T-helper 22 cell (primary cell): Measurements from ENCODE around the gene CRIP1.

Experiments
- DNase-seq: peaks from one replicate; pipeline ENCODE4 v3.0.0-alpha.2; 2020; ENCODE audit warnings: low read depth

Gene CRIP1

DNA sequence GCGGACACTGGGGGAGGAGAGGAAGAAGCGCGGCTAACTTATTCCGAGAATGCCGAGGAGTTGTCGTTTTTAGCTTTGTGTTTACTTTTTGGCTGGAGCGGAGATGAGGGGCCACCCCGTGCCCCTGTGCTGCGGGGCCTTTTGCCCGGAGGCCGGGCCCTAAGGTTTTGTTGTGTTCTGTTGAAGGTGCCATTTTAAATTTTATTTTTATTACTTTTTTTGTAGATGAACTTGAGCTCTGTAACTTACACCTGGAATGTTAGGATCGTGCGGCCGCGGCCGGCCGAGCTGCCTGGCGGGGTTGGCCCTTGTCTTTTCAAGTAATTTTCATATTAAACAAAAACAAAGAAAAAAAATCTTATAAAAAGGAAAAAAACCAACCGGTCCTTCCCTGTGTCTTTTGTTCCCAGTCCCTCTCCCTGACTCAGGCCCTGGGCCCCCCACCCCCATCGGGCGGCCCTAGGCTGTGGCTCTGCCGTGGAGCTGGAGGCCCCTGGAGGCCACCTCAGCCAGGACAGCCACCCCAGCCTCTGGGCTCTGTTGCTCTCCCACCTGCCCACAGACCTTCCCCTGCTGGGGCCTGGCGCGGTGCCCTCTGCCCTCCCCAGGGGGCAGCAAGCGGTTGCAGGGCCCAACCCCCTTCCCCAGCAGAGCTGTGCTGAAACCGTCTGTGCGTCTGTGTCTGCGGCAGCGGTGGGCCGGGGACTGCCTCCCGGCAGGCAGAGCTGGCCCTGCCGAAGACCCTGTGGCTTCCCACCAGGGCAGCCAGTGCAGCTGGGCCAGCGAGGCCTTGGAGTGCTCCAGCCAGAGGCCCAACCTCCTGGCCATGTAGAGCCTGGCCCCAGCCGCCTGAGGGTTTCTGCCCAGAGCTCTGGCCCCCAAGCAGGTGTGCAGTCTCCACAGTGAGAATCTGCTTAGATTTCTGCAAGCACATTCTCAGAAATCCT is 16.1 kb upstream of the CRIP1 start:
- no peak for DNase-seq

DNA sequence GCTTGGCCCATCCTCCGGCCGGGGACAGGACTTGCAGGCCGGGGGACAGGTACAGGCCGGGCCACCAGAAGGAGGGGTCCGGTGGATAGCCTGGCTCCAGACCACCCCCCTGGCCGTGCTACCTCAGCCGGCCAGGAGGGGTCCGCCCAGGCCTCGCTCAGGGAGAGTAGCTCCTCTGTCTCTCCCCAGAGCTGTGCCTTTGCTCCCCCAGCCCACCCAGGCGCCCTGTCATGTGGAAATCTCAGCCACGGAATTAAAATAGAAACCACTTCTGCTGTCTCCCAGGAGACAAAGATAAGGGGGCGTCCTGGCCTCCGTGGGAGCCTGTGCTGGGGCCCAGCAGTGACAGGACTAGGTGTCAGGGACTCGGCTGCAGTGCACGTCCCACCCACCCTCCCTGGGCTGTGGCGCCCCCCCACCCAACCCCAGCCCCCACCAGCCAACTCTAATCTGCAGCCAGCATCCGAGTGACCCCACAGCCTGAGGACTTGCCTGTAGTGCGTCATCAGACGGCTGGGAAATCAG is 15.3 kb upstream of the CRIP1 start:
- no peak for DNase-seq

DNA sequence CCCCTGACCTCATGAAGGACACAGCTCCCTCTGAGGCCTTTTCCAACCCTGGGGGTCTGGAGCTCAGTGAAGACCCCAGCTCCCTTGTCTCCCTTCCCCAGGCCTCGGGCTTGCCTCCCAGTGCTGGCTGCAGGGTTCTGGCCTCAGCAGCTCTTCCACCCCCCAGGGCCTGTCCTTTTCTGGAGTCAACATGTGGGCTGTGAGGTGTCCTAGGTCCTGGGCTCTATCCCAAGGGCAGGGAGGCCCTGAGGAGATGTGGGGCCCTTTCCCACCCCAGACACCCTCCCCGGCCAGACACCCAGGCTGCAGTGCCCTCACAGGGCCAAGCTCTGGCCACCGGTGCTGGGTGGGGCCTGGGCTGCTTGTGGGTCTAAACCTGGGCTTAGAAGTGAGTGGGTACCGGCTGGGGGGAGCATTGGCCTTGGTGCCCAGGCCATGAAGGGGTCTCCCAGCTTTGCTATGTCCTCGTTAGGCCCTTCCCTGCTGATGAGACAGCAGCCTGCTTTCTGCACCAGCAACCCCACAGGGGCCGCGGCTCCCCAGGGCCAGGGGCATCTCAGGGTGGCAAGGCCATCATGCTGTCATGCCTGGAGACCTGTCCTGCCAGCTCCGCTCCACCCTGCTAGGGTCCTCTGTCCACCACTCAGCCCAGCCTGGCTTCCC is 14.7 kb upstream of the CRIP1 start:
- no peak for DNase-seq

DNA sequence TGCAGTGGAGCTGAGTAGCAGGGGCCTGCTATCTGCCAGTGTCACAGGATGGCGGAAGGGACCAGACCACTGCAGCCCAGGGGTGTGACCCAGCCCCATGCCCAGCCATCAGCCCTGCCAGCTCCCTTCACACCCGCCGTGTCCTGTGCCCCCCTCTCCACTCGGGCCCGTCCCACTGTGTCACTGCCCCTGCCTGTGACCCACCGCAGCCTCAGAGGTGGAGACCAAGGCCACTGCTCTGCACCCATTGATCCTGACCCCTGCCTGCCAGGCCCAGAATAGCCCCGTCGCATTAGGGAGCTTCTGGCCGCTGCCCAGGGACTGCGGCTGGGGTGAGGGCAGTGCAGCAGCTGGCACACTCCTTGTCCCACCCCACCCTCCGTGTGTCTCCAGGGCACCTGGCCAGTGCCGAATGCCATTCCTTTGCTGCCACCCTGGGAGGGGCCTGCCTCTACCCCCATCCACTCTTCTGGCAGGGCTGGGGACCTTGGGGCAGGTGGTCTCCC is 14.1 kb upstream of the CRIP1 start:
- no peak for DNase-seq

DNA sequence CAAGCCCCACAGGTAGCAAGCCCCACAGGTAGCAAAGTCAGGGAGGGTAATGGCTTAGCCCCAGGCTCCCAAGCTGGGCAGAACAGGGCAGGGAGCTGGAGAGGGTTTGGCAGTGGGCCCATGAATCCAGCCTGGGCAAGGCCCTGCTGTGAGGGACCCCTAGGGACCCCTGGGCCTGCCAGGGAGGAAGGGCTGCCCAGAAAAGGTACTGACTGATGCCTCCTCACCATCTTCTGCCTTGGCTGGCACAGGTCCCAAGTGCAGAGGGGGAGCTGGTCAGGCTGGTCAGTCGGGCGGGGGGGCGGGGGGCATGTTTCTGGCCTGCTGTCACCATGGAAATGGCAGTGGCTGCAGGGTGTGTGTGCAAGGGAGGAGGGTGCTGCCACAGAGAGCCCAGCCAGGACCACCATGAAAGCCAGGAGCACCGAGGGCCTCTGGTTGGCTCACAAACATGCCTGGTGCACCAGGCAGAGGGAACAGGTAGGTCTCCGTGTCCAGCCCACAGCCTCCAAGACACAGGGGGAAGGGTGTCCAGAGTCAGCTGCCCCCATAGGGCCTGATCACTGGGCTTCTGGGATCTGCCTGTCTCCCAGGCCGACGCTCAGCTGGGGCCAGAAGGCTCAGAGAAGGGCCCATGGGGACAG is 13.5 kb upstream of the CRIP1 start:
- DNase-seq = no peak

DNA sequence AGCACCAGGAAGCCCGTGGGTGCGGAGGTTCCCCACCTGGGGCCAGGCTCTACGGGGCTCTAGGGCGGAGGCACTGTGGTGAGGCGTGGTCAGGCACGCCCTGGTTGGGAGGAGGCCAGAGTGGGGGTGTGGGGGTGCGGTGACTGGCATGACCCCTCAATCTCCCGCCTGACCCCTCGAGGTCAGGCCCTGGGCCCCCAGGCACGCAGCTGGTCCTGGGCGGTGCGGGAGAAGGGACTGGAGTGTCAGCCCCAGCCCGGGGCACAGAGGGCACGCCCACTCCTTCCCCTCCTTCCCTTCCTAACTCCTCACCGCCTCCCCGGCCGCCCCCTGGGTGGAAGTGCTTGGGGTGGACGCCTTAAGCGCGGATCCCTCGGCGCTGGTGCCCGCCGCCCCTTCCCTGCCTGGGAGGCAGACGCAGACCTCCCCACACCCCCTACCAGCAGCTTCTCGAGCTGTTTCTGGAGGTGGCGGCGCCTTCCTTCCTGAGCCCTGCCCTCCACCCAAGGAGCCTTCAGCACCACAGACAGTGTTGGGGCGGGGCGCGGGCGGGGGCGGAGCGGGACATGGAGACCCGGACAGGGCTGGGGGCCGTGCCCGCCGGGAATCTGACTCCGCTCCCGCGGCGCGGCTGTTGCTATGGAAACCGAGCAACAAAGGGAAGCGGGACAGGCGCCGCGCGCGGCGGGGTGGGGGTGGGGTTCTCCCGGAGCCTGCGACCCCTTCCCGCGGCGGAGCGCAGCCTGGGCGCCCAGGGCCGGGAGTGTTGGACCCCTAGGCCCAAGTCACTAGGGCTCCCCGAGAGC is 12.8 kb upstream of the CRIP1 start:
- peak; percentile 84 for DNase-seq

DNA sequence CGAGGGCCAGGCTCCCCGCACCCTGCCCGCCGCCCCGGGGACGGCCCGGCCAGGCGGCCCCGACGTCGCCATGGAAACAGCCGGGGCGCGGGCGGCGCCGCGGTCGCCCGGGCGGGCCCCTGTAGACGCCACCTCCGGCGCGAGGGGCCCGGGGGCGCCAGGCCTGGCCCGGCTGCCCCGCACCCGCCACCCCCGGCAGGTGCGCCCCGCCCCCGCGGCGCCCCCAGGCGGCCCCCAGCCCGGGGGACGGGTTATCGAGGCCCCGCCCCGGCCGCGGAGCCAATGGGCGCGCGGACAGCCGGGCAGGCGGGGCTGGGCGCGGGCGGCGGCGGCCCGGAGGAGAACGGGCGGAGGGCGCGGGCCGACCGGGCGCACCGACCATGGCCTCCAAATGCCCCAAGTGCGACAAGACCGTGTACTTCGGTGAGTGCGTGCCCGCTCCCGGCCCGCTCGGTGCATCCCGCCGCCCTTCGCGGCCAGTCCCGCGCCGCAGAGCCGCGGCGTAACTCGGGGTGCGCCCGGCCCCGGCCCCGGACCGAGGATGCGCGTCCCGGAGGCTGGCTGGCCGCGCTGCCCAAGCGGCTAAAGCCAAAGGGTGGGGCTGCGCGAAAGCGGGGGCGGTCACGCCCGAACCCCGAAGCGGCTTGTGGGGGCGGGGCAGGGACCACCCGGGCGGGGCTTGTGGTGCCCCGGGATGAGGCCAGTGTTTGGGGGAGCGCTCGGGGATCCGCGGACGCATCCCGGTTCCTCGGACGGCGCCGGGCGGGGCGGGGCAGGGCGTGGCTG is 12.0 kb upstream of the CRIP1 start, which contains the start of gene CRIP2:
CRIP2 (plus strand) TSS at position 339 of the 786 bp plus-strand sequence; CDS start at position 381, 42 bp downstream.
- peak; percentile 66 for DNase-seq

DNA sequence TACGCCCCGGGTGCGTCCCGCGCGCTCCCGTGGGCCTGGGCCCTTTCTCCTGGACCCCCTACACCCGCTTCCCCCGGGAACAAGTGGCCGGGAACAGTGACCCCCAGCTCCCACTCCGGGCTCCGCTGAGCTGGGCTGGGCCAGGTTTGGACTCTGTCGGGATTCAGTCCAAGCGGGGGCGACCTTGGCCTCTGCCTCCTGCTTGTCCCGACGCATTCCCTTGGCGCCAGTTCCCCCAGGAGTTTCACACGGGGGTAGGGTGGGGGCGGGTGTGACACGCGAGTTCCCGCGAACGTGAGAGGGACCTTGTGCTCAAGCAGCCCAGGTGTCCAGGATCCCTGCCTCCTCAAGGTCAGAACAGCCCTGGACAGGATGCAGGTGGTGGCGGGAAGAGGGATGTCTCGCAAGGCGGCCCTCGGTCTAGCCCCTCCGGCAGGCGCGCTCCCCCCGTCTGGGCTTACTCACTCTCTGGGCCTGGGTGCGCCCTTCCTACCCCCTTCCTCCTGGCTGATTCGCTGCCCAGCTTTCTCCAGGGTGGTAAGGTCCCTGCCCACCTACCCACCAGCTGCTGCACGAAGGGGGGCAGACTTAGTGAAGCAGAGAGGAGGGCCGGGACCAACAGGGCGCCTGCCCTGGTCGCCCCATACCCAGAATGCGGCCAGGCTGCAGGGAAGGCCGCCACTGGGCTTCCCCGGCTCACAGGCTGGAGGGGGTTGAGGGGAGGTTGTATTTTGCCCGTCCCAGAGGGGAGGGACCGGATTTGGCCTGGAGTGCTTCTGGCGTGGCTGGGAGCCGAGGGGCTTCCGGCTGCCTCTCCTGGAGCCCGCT is 11.2 kb upstream of the CRIP1 start:
- DNase-seq = no peak

DNA sequence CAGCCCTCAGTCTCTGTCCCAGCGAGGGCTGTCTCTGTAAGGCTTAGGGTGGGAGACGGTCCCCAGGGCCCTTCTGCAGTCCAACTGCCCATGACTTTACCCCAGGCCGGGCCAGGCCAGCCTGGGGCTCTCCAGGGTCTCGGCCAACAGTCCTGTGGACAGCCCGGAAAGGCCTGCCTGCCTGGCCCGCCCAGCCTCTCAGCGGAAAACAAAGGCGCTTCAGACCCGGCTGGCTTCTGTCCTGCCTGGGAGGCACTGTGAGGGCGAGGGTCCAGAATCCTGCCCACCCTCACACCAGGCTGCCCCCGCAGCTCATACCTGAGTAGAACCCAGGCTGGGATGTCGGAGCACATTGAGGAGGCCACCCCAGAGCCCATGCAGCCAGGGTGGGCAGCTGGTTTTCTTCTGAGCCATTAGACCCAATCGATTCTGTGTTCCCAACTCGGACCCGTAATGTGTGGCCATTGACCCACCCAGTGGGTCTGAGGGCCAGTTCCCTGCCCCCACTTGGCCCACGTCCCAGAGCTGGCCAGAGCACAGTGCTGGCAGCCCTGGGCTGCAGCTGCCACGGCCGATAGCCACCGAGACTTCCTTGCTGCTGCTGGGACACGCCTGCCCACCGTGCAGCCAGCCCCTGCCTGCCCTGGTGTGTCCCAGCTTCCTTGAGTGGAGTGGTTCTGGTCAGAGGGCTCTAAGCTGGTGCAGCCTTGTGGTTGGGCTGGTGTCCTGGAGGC is 10.4 kb upstream of the CRIP1 start:
- DNase-seq = no peak

DNA sequence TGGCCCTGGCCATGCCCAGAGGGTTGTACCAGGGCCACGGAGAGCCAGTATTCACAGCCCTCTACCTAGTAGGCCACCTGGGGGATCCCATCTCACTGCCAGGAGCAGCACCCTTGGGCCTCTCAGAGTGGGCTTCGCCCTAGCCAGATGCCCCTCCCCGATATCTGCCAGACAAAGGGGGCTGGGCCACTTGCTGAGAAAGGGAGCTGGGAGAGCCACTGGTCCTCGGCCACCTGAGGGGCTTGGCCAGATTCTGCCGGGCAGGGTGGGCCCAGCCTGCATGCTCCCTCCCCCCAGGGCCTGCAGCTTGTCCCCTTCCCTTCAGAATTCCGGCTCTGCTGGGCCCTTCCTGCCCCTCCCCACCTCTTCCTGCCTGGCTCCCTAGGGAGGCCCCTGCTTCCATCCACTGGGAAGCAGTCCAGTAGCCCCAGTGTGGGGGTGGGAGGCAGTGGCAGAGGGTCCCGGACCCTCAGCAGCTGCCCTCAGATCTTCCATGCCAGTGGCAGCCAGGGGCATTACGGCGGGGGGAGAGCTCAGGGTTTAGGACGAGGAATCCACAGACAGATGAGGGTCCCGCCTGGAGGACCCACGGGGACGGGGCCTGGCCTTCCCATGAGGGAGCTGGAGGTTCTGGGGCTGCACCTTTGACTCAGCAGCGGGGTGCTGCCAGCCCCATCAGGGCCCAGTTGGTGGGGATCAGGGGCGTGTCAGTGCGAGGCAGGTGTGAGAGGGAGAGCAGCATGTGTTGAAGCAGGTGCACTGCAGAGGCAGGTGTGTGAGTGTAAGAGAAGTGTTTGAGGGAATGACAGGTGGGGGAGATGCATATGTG is 9.6 kb upstream of the CRIP1 start:
- no peak for DNase-seq

DNA sequence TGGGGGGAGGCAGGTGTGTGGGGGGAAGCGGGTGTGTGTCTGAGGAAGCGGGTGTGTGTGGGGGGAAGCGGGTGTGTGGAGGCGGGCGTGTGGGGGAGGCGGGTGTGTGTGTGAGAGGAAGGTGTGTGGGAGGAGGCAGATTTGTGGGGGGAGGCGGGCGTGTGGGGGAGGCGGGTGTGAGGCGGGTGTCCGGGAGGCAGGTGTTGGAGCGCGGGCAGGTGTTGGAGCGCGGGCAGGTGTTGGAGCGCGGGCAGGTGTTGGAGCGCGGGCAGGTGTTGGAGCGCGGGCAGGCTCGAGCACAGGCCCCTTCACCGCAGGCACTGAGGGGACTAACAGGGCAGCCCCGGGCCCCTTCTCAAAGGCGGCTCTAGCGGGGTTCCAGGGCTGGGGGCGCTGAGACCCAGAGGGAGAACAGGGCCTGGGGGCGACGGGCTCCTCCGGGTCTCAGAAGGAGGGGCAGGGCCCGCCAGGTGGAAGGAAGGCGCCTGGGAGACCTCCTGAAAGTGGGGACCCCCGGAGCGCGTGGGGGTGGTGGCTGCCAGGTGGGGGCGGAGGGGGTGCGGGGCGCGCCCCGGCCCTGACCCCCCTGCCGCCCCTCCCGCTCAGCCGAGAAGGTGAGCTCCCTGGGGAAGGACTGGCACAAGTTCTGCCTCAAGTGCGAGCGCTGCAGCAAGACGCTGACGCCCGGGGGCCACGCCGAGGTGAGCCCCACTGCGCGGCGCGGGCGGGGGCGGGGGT is 8.9 kb upstream of the CRIP1 start:
- peak; percentile 74 for DNase-seq

DNA sequence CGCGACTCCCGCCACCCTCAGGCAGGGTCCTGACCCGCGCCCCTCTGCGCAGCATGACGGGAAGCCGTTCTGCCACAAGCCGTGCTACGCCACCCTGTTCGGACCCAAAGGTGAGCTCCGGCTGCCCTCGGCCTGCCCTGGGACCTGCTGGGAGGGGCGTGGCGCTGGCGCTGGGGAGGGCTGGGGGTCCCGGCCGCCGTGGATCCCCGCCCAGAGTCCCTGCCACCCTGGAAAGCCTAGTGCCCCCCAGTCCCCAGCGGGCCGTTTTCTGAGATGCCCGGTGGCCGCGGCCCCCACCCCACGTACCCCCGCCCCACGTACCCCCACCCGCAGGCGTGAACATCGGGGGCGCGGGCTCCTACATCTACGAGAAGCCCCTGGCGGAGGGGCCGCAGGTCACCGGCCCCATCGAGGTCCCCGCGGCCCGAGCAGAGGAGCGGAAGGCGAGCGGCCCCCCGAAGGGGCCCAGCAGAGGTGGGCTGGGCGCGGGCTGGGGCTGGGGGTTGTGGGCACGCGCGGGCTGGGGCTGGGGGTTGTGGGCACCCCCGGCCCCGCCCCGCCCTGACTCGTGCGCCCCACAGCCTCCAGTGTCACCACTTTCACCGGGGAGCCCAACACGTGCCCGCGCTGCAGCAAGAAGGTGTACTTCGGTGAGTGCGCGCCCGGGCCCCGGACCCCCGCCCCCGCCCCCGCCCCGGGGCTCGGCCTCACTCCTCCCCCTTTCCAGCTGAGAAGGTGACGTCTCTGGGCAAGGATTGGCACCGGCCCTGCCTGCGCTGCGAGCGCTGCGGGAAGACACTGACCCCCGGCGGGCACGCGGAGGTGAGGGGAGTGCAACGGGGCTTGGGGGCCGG is 8.1 kb upstream of the CRIP1 start:
- peak; percentile 46 for DNase-seq

DNA sequence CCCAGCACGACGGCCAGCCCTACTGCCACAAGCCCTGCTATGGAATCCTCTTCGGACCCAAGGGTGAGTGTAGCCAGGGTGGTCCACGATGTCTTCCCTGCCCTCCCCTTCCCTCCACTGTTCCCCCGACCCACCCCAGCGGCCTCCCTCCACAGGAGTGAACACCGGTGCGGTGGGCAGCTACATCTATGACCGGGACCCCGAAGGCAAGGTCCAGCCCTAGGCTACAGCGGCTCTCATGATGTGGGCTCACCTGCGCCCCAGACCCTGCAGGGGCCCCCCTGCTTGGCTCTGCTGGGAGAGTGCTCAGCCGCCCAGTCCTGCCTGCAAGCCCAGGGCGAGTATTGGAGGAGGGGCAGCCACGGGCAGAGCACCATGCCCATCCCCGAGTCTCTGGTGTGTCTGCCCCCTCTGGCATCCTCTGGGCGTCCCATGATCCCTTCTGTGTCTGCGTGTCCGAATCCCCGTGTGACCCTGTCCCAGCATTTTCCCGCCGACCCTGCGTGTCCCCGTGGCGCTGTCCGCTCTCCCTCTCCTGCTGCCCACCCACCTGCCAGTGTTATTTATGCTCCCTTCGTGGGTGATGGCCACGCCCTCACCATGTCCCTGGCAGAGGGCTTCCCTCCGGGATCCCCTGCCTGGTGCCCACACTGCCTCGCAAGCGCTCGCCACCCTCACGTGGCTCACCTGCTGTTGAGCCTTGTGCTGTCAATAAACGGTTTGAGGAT is 7.1 kb upstream of the CRIP1 start:
- no peak for DNase-seq

DNA sequence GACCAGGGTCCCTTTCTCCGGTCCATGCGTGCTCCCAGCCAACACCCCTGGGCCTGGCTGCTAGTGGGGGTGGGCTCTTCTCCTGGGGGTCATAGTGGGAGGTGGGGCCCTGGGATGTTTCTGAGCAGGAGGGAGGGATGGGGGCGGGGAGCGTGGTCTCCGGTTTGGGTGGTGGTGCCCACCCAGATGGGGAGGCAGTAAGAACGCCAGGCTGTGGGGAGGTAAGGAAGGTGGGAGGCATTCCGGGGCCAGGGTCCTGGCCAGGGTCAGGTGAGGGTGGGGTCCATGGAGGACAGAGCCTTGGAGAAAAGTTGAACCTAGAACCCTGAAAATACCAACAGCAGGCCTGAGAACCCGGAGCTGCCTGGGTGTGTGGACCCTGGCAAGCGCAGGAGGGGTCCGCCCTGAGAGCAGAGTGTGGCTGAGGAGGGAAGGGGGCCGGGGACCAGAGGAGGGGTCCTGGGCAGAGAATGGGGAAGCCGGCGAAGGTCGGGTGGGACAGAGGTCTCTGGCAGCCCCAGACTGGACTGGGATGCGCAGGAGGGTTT is 6.4 kb upstream of the CRIP1 start:
- no peak for DNase-seq
